ENCODE measurements around the gene SMYD1. TPM values are rescaled to one million over a fixed set of nuclear protein-coding genes. Genes with fewer than 3 reads are reported as not detected.

The SMYD1 gene
- total RNA-seq, 1 donor from 2014 or later = not detected

- Mint-ChIP-seq H3K27ac (ENCODE audit: unreplicated experiment) (no peak overlapping the region), H3K27me3 (ENCODE audit: low read depth) (peaks cover 44% of the 10 kb centered on the region), H3K4me1 (ENCODE audit: low read depth) (no peaks in the 10 kb centered on the region), H3K9me3 (ENCODE audit: low read depth) (no peaks in the 10 kb centered on the region), H3K4me3 (ENCODE audit: unreplicated experiment) (no peak overlapping the region), H3K36me3 (ENCODE audit: low read depth) (peaks cover 2% of the 10 kb centered on the region)
- TF ChIP-seq, protein P1, sequence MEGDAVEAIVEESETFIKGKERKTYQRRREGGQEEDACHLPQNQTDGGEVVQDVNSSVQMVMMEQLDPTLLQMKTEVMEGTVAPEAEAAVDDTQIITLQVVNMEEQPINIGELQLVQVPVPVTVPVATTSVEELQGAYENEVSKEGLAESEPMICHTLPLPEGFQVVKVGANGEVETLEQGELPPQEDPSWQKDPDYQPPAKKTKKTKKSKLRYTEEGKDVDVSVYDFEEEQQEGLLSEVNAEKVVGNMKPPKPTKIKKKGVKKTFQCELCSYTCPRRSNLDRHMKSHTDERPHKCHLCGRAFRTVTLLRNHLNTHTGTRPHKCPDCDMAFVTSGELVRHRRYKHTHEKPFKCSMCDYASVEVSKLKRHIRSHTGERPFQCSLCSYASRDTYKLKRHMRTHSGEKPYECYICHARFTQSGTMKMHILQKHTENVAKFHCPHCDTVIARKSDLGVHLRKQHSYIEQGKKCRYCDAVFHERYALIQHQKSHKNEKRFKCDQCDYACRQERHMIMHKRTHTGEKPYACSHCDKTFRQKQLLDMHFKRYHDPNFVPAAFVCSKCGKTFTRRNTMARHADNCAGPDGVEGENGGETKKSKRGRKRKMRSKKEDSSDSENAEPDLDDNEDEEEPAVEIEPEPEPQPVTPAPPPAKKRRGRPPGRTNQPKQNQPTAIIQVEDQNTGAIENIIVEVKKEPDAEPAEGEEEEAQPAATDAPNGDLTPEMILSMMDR (IDR thresholded peaks at IDR 0.05) = no peak
- DNase-seq (ENCODE audit: low spot score) = no peak
These were observed 56.6 kb downstream of the SMYD1 start for GRCh38 chr2:88123975-88124917.

GRCh38 chr2:88125344-88125923 lies 57.8 kb downstream of the SMYD1 start:
- peaks cover 2% of the 10 kb centered on the region for H3K36me3 Mint-ChIP-seq (ENCODE audit: low read depth)
- H3K9me3 Mint-ChIP-seq (ENCODE audit: low read depth) = no peaks in the 10 kb centered on the region
- H3K27ac Mint-ChIP-seq (ENCODE audit: unreplicated experiment) = no peak overlapping the region
- no peak overlapping the region for H3K4me3 Mint-ChIP-seq (ENCODE audit: unreplicated experiment)
- peaks cover 46% of the 10 kb centered on the region for H3K27me3 Mint-ChIP-seq (ENCODE audit: low read depth)
- H3K4me1 Mint-ChIP-seq (ENCODE audit: low read depth) = no peaks in the 10 kb centered on the region
- TF ChIP-seq, protein P1 (IDR thresholded peaks at IDR 0.05) = no peak
- DNase-seq (ENCODE audit: low spot score) = no peak

DNA sequence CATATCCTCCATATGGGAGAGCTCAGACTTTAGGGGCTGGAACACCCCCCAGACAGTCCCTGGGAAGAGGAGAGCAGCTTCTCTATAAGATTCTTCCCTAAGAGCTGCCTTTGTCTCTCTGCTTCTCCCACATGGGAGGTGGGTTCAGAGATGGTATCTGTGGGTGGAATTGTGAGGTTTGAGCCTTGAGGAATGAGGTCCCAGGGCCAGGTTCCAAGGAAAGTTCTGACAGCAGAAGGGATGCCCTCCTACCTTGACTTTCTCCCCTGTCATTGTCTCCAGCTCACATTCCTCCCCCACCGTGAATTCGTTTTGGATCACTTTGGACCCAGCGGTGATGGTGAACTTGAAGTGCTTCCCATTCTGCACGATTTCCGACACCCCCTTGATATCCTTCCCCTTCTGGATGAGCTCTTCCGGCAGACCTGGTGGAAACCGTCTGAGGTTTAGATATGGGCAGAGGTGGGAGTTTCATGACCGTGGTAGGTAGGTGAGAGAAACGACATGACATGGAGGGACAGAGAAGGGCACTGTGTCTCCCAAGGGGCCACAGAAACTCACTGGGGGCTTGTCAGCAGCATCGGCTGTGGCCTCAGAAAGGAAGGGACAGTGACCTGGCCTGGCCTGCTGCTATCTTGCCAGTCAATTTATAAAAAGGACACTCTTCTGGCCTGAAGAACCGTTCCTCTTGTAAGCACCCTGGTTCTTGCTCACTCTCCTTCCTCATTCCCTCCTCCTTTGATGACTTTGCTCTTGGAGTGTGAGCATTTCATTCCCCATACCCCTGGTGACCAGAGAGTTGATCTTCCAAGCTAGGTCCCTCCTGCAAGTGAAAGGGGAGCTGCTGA lies 58.5 kb downstream of the SMYD1 start:
- H3K4me3 Mint-ChIP-seq (ENCODE audit: unreplicated experiment) = no peak overlapping the region
- peaks cover 2% of the 10 kb centered on the region for H3K36me3 Mint-ChIP-seq (ENCODE audit: low read depth)
- H3K4me1 Mint-ChIP-seq (ENCODE audit: low read depth) = no peaks in the 10 kb centered on the region
- DNase-seq (ENCODE audit: low spot score) = no peak
- TF ChIP-seq, protein P1 (IDR thresholded peaks at IDR 0.05) = no peak
- H3K27me3 Mint-ChIP-seq (ENCODE audit: low read depth) = peaks cover 43% of the 10 kb centered on the region
- H3K9me3 Mint-ChIP-seq (ENCODE audit: low read depth) = no peaks in the 10 kb centered on the region
- no peak overlapping the region for H3K27ac Mint-ChIP-seq (ENCODE audit: unreplicated experiment)

- no peaks in the 10 kb centered on the region for H3K4me1 Mint-ChIP-seq (ENCODE audit: low read depth)
- TF ChIP-seq, protein P1 (IDR thresholded peaks at IDR 0.05) = no peak
- peaks cover 2% of the 10 kb centered on the region for H3K36me3 Mint-ChIP-seq (ENCODE audit: low read depth)
- no peak overlapping the region for H3K4me3 Mint-ChIP-seq (ENCODE audit: unreplicated experiment)
- H3K9me3 Mint-ChIP-seq (ENCODE audit: low read depth) = no peaks in the 10 kb centered on the region
- peaks cover 38% of the 10 kb centered on the region for H3K27me3 Mint-ChIP-seq (ENCODE audit: low read depth)
- DNase-seq (ENCODE audit: low spot score) = no peak
- H3K27ac Mint-ChIP-seq (ENCODE audit: unreplicated experiment) = no peak overlapping the region
These were observed 59.4 kb downstream of the SMYD1 start for GRCh38 chr2:88126772-88127637.

All from chondrocyte (in vitro differentiated cells).